Measurements from ENCODE around the gene CPD. TPM values are rescaled to one million over a fixed set of nuclear protein-coding genes. Genes with fewer than 3 reads are reported as not detected.
A peak's percentile ranks its signal among the peaks of the same experiment; 100 is the strongest.

CPD gene
- total and polyA plus RNA-seq, 2 of the 13 experiments (the other 11 are each of a cell fraction or from before 2014, with no cell fraction given) = 46.1 to 72.3 TPM

- Histone ChIP-seq H3K36me3 (replicated peaks in 1 of 2; ENCODE audit: control insufficient read depth in 1 of 2, insufficient read depth in 2 of 2, low read length in 2 of 2) (no peaks in the 10 kb centered on the region), H3K27me3 (ENCODE audit: control insufficient read depth in 1 of 2, insufficient read depth in 2 of 2, low read length in 2 of 2) (no peaks in the 10 kb centered on the region; a peak in 1 of 5 replicates), H4K20me1 (ENCODE audit: insufficient read depth, low read length) (peaks cover 14% of the 10 kb centered on the region), H3K4me2 (ENCODE audit: low read depth, low read length) (peak overlapping the region; percentile 95), H3K79me2 (ENCODE audit: insufficient read depth, low read length) (peaks cover 31% of the 10 kb centered on the region), H3K9ac (ENCODE audit: insufficient read depth, low read depth, low read length) (peak overlapping the region; percentile 63), H2AFZ (ENCODE audit: low read length) (peak overlapping the region; percentile 68), H3K4me1 (ENCODE audit: insufficient read depth, low read length) (peaks cover 57% of the 10 kb centered on the region), H3K9me3 (ENCODE audit: low read length) (no peaks in the 10 kb centered on the region), H3K27ac (ENCODE audit: extremely low read length, insufficient read depth, low read length) (peak overlapping the region; percentile 35), H3K4me3 (replicated peaks in 1 of 3; ENCODE audit: insufficient read depth in 1 of 3, low read depth in 2 of 3, low read length in 3 of 3) (peak overlapping the region; percentile 36 to 94 (median 49))
- BruUV-seq (replicated peaks) = no TSS peak
- peak; percentile 77 for FAIRE-seq
- CTCF ChIA-PET (ENCODE audit: low intra/inter-chr PET ratio, low total read pairs) = interaction anchor here (1.1 kb wide), 1 partner anchor 40 kb away, joined by 3 read pairs; no protein-coding TSS in a partner anchor
- intact Hi-C loops (cut with micrococcal nuclease; ENCODE audit: unreplicated experiment) (loop anchor here (2.0 kb wide), 1 partner anchor 32 kb away; no protein-coding TSS in a partner anchor), in situ Hi-C loops (cut with HindIII; ENCODE audit: extremely low pct_ligation_motif_present, low pct_unique_long_range_greater_than_20kb) (loop anchor here (5.0 kb wide), 1 partner anchor 35 kb away; no protein-coding TSS in a partner anchor)
- POLR2A ChIA-PET = interaction anchor here (0.7 to 8.1 kb wide), 7 partner anchors 10 to 100 kb away, joined by 3 to 114 read pairs (median 4); partner anchors contain the start of gene GOSR1
- DNase-seq (ENCODE audit: low spot score) = peak; percentile 88
- ATAC-seq = peak; percentile 71
- 5% methylated on average over 9 of the region's 12 CpGs for WGBS (ENCODE audit: low lambda C conversion rate)
- no peak for TF ChIP-seq ZHX2 (IDR thresholded peaks at IDR 0.05; ENCODE audit: low read depth)
- TF ChIP-seq ZHX2 (CRISPR knock-in tag; IDR thresholded peaks at IDR 0.05; ENCODE audit: borderline replicate concordance) = no peak
- 0 out of 2 replicates have a peak, but pooled peaks have one; percentile 30 for TF ChIP-seq GZF1 (CRISPR knock-in tag; IDR thresholded peaks at IDR 0.05)
- 0 out of 2 replicates have a peak, but pooled peaks have one; percentile 17 for TF ChIP-seq ZMYM4 (CRISPR knock-in tag; IDR thresholded peaks at IDR 0.05)
- TF ChIP-seq TBX2 (CRISPR knock-in tag; IDR thresholded peaks at IDR 0.05; ENCODE audit: borderline replicate concordance) = peak; percentile 81; the same call in 1 of the 2 replicates
- no peak for TF ChIP-seq AFF4 (CRISPR knock-in tag; IDR thresholded peaks at IDR 0.05)
- TF ChIP-seq FIP1L1 (IDR thresholded peaks at IDR 0.05; ENCODE audit: borderline replicate concordance, insufficient read depth, low read depth, low read length) = no peak
- TF ChIP-seq FOXO1 (CRISPR knock-in tag; IDR thresholded peaks at IDR 0.05) = peak; percentile 69
- peak; percentile 40; the same call in 1 of the 2 replicates for TF ChIP-seq ARID3A (IDR thresholded peaks at IDR 0.05; ENCODE audit: low read depth, low read length)
- 0 out of 2 replicates have a peak, but pooled peaks have one; percentile 48 for TF ChIP-seq KDM3A (CRISPR knock-in tag; IDR thresholded peaks at IDR 0.05; ENCODE audit: low read depth)
Measured at GRCh38 chr17:30376621-30377452, 1.9 kb upstream of the CPD start.
